Muscle of leg (tissue), 11 donors: ENCODE data around the gene PID1. TPM values are rescaled to one million over a fixed set of nuclear protein-coding genes. Genes with fewer than 3 reads are reported as not detected.

Experiments used
- DNase-seq: peaks from one replicate; pipeline ENCODE4 v3.0.0; 2013
- H3K27ac ChIP-seq: one replicate; pipeline ENCODE4 v1.5.1; 2013; ENCODE audit warnings: mild to moderate bottlenecking, low read length, control low read depth
- H3K27me3 ChIP-seq: one replicate; pipeline ENCODE4 v1.6.1; 2013; ENCODE audit warnings: low read length; ENCODE audit not compliant: control insufficient read depth, insufficient read depth
- H3K36me3 ChIP-seq: one replicate; pipeline ENCODE4 v1.6.1; 2013; ENCODE audit warnings: low read length; ENCODE audit not compliant: control insufficient read depth, insufficient read depth
- H3K4me1 ChIP-seq: one replicate; pipeline ENCODE4 v1.6.1; 2013; ENCODE audit warnings: low read length; ENCODE audit not compliant: control insufficient read depth, insufficient read depth
- H3K4me3 ChIP-seq: one replicate; pipeline ENCODE4 v1.5.1; 2013; ENCODE audit warnings: low read length, control low read depth
- H3K9me3 ChIP-seq: replicated peaks from 2 replicates; pipeline ENCODE4 v1.6.1; 2013; ENCODE audit warnings: low read depth, low read length; ENCODE audit not compliant: control insufficient read depth
- WGBS: methylation state at CpG from one replicate; pipeline ENCODE4 v1.1.5; 2013; ENCODE audit warnings: missing lambda C conversion rate; ENCODE audit not compliant: insufficient coverage; 5-methylcytosine and 5-hydroxymethylcytosine counted together
- polyA plus RNA-seq, 8 donors: library from polyadenylated mRNA; unstranded; fragments of 120-200 nt; gene quantifications; one replicate each; pipeline versions ENCODE4 v1.2.1 to v1.2.3, GENCODE V29; 2013; ENCODE audit warnings: inconsistent platforms in 1 of 8, low replicate concordance in 1 of 8; ENCODE audit not compliant: insufficient read length in 8 of 8, insufficient read depth in 1 of 8
- total RNA-seq: library from RNA; stranded (reverse); fragments of 120-200 nt; gene quantifications from one replicate; pipeline ENCODE4 v1.2.4, GENCODE V29; 2013

The PID1 gene
- total and polyA plus RNA-seq, 9 donors: 15.6 to 32.8 (median 28.4) TPM

DNA sequence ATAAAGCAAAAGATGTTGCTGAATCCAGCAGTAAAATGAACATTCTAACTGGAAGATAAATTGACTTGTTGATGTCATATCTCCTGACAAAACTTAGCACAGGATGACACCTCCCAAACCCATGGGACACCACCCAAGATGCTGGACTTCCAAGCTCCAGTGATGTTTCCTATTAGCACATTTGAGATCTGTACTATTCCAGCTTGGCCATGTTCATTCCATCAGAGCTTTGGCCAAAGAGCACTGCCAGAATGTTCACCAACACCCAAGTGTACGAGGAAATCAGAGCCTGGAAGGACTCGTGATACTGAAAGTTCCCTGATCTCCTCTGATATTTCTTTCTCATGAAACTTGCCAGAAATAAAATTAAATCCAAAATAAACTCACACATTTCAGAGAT, 44.7 kb downstream of the PID1 start:
- Histone ChIP-seq H3K36me3 (no peaks in the 10 kb centered on the region), H3K27ac (no peak overlapping the region), H3K9me3 (no peaks in the 10 kb centered on the region), H3K4me1 (no peaks in the 10 kb centered on the region), H3K4me3 (no peak overlapping the region), H3K27me3 (no peaks in the 10 kb centered on the region)
- 30% methylated on average over 2 of the region's 2 CpGs for WGBS
- DNase-seq: peak; percentile 89

DNA sequence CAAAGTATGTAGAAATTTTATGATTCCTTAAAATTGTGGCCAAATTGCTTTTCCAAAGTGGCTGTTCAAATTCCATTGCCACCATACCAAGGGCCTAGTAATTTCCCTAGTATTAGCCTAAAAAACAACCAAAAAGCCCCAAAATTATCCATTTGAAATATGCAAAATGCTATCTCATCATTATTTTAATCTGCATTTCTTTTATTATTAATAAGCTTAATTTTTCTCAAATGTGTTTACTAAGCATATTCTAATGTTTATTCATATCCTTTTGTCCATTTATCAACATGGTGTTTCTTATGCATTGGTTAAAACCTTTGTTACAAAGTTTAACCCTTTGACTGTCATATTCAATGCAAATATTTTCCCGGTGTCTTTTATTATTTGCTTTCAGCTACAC, 48.0 kb downstream of the PID1 start:
- DNase-seq: no peak
- Histone ChIP-seq H3K27me3 (no peaks in the 10 kb centered on the region), H3K9me3 (no peaks in the 10 kb centered on the region), H3K4me1 (no peaks in the 10 kb centered on the region), H3K4me3 (no peak overlapping the region), H3K36me3 (no peaks in the 10 kb centered on the region), H3K27ac (no peak overlapping the region)
- WGBS: no CpG with 5 or more reads among the region's 1 CpG

DNA sequence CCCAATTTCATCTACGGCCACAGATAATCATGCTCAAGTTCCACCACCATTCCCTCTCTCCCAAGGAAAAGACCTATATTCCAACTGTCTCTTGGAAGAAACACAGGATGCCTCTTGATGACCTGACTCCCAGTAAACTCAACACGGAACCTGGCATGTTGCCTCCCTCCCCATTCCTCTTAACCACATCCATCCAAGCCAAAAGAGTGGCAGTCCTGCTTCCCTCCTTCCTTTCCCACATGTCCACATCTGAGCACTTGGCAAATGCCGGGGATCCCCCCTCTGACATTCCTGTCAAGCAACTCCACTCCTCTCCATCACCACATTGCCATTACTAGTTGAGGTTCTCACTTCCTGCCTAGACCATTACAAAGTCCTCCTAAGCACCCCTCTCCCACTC, 49.4 kb downstream of the PID1 start:
- Histone ChIP-seq H3K27me3 (no peaks in the 10 kb centered on the region), H3K36me3 (no peaks in the 10 kb centered on the region), H3K9me3 (no peaks in the 10 kb centered on the region), H3K4me1 (no peaks in the 10 kb centered on the region), H3K4me3 (no peak overlapping the region), H3K27ac (no peak overlapping the region)
- 90% methylated on average over 3 of the region's 3 CpGs for WGBS
- no peak for DNase-seq

DNA sequence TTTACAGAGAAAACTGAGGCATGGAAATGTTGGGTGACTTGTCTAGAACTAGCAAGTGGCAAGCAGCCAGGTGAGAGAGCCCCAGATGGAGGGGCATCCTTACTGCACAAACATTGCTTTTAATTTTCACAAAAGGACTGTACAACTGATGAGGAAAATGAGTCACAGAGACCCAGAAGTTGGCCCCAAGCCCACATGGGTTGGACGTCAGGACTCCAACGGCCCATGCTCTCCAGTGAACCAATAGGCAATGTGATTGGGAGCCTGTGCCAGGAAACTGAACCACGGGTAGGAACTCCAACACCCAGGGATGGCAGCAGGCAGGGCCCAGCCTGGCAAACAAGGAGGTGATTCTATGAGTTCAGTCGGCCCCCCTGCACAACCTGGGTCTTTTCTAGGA, 50.8 kb downstream of the PID1 start:
- H3K27me3 ChIP-seq: no peaks in the 10 kb centered on the region
- no peaks in the 10 kb centered on the region for H3K4me1 ChIP-seq
- H3K9me3 ChIP-seq: no peaks in the 10 kb centered on the region
- no peak overlapping the region for H3K4me3 ChIP-seq
- no peaks in the 10 kb centered on the region for H3K36me3 ChIP-seq
- 83% methylated on average over 3 of the region's 4 CpGs for WGBS
- DNase-seq: no peak
- no peak overlapping the region for H3K27ac ChIP-seq

GRCh38 chr2:229218329-229218921, 52.7 kb downstream of the PID1 start:
- H3K4me3 ChIP-seq: no peak overlapping the region
- WGBS: 64% methylated on average over 3 of the region's 3 CpGs
- no peak overlapping the region for H3K27ac ChIP-seq
- no peaks in the 10 kb centered on the region for H3K36me3 ChIP-seq
- no peaks in the 10 kb centered on the region for H3K27me3 ChIP-seq
- no peaks in the 10 kb centered on the region for H3K4me1 ChIP-seq
- DNase-seq: peak; percentile 69
- H3K9me3 ChIP-seq: no peaks in the 10 kb centered on the region

DNA sequence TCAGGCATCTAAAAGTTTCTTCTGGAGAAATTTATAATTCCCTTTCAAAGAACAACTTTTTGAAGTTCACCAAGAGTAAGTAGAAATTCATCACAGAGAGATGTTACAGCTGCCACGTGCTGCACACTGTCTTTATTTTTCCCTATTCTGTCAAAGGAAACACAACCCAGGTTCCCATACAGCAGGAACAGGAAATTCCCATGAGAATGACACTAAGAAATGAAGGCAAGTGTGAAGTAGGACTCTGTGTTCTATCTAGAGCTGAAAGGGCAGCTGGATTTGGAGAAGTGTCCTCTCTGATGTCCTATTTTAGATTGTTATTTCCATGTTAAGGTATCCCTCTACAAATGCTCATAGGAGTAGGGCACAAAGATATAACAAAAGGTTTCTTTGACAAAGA, 58.8 kb downstream of the PID1 start:
- no peaks in the 10 kb centered on the region for H3K4me1 ChIP-seq
- no CpG with 5 or more reads among the region's 1 CpG for WGBS
- DNase-seq: no peak
- no peak overlapping the region for H3K4me3 ChIP-seq
- H3K27me3 ChIP-seq: no peaks in the 10 kb centered on the region
- H3K9me3 ChIP-seq: peaks cover 3% of the 10 kb centered on the region
- no peak overlapping the region for H3K27ac ChIP-seq
- H3K36me3 ChIP-seq: no peaks in the 10 kb centered on the region

- Histone ChIP-seq H3K36me3 (no peaks in the 10 kb centered on the region), H3K27me3 (no peaks in the 10 kb centered on the region), H3K27ac (no peak overlapping the region), H3K9me3 (peaks cover 3% of the 10 kb centered on the region), H3K4me1 (no peaks in the 10 kb centered on the region), H3K4me3 (no peak overlapping the region)
- WGBS: no CpG with 5 or more reads among the region's 4 CpGs
- no peak for DNase-seq
These were observed 60.4 kb downstream of the PID1 start for GRCh38 chr2:229210641-229211040.

GRCh38 chr2:229206548-229206947, 64.5 kb downstream of the PID1 start:
- H3K27me3 ChIP-seq: no peaks in the 10 kb centered on the region
- no peak overlapping the region for H3K27ac ChIP-seq
- DNase-seq: no peak
- H3K36me3 ChIP-seq: no peaks in the 10 kb centered on the region
- 100% methylated on average over 2 of the region's 6 CpGs for WGBS
- H3K9me3 ChIP-seq: peaks cover 3% of the 10 kb centered on the region
- no peaks in the 10 kb centered on the region for H3K4me1 ChIP-seq
- no peak overlapping the region for H3K4me3 ChIP-seq

- Histone ChIP-seq H3K9me3 (peaks cover 3% of the 10 kb centered on the region), H3K4me3 (no peak overlapping the region), H3K36me3 (no peaks in the 10 kb centered on the region), H3K4me1 (no peaks in the 10 kb centered on the region), H3K27me3 (no peaks in the 10 kb centered on the region), H3K27ac (no peak overlapping the region)
- WGBS: 70% methylated on average over 1 of the region's 5 CpGs
- DNase-seq: peak; percentile 48
These were observed 65.4 kb downstream of the PID1 start for GRCh38 chr2:229205704-229206103.

DNA sequence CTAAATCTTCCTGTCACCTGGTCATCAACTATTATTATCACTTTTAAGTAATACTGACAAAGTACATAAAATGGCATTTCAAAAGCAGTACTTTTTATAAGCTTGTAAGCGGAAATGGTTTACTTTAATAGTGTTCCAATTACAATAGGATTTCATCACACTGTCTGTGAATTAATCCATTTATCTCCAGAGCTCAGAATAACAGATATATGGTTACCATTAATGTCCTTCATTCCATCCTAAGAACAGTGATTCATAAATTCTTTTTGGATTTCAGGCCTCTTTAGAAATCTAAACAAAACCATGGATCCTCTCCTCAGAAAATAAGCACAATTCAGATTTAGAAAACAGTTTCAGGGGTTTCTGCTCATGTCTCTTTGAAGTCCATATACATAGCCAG, 68.4 kb downstream of the PID1 start:
- Histone ChIP-seq H3K9me3 (no peaks in the 10 kb centered on the region), H3K4me1 (no peaks in the 10 kb centered on the region), H3K4me3 (no peak overlapping the region), H3K27me3 (no peaks in the 10 kb centered on the region), H3K27ac (no peak overlapping the region), H3K36me3 (no peaks in the 10 kb centered on the region)
- no peak for DNase-seq
- no CpG with 5 or more reads among the region's 1 CpG for WGBS

- no peak overlapping the region for H3K4me3 ChIP-seq
- no CpG with 5 or more reads among the region's 7 CpGs for WGBS
- peak; percentile 20 for DNase-seq
- no peaks in the 10 kb centered on the region for H3K4me1 ChIP-seq
- no peaks in the 10 kb centered on the region for H3K36me3 ChIP-seq
- no peaks in the 10 kb centered on the region for H3K9me3 ChIP-seq
- no peaks in the 10 kb centered on the region for H3K27me3 ChIP-seq
- H3K27ac ChIP-seq: no peak overlapping the region
These were observed 69.6 kb downstream of the PID1 start for GRCh38 chr2:229201521-229201920.
